Activated gamma-delta T cell (primary cell): ENCODE data around the gene XKR3.
"Not testable (repeated sequence)": the region's sequence is repeated elsewhere in the genome, so short reads cannot be mapped to it uniquely, and the experiment has no call there.

Experiments used
- DNase-seq: peaks from one replicate; lab custom pipeline; 2025; lab: John Stamatoyannopoulos, UW

The XKR3 gene

DNA sequence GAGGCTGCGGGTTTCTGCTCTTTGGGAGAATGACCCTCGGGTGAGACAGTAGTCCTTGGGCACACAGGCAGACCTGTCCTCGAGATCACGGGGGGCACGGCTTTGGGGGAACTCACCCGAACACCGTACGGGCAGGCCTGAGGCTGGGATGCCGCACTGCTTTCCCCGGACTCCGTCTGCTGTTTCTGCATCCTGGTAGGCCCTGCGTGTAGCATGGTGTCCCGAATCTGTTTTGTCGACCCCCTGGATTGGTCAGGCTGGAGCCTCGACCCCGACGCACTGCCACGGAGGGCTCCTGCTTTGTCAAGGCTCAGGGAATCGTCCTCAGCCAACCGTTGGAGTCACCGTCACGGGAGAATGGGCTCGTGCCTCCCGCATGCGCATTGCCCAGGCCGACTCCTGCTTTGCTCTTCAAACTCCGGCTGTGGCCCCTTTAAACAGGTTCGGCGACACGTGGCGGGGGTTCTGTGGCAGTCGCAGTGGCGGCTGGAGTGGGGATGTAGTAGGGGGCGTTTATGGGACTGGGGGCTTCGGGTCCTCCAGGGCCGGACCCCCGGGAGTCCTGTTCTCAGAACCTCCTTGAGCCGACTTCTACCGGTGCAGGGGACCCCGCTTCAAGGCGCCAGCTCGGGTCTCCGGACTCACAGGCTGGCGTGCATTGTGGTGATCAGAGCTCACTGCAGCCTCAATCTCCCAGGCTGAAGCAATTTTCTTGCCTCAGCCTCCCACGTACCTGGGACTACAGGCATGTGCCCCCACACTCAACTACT, 76.9 kb downstream of the XKR3 start:
- DNase-seq: not testable (repeated sequence)

DNA sequence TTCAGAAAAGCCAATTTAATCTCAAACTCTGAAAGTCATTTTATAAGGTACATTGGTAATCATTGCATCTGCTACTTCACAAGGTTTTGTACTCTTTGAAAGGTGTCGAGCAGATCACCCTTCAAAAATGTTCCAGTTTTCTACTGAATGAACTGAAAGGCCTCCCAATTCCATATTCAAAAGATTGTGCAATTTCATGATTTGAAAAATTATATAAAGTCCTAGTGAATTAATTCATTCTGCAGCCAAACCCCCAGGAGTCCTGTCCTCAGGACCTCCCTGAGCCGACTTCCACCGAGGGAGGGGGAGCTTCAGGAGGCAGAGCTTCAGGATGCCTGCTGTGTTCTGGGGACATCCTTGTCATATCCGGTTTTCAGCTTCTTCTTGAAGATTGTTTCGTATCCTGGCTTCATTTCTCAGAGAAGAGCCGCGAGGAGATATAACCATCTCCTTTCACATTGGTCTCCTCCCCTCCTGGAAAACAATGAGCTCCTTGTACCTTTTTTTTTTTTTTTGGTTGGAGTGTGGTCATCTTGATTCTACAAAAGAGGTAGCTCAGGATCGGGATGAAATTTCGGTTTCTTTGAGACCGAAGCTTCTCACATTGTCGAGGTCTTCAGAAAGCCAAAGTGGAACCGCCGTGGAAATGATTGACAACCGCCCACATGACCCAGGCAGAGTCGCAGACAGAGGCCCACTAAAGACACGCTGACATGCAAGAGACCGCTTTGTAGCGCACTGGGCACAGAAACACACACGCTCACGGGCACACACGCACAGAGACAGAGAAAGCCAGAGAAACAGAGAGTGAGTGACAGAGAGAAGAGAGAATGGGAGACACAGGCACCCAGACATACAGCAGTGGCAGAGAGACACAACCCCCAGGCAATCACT, 77.7 kb downstream of the XKR3 start:
- DNase-seq: not testable (repeated sequence)

DNA sequence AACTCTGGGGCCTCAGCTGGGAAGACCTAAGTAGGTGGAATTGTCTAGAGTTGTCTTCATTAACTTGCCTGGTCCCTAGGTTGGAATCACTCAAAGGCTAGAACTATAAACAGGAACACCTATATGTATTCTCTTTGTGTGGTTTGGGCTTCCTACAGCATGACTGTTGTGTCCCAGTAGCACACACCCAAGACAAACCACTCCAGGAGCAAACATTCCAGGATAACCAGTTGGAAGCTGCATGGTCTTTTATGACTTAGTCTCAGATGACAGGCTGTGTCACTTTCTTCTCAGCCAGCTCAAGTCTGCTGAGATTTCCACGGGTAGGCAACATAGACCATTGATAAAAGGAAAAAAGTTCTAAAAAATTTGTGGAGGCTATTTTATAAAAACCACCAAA, 90.9 kb downstream of the XKR3 start:
- not testable (repeated sequence) for DNase-seq
